Neural crest cell (in vitro differentiated cells): ENCODE results near the gene STAT6. TPM values are rescaled to one million over a fixed set of nuclear protein-coding genes. Genes with fewer than 3 reads are reported as not detected.
A peak's percentile ranks its signal among the peaks of the same experiment; 100 is the strongest.

Experiments
- DNase-seq: peaks from one replicate; pipeline ENCODE4 v3.0.0; 2021; ENCODE audit warnings: low read depth, mixed read lengths, low spot score
- H3K27ac Mint-ChIP-seq: one replicate; pipeline ENCODE4 v1.8.0; 2021; ENCODE audit warnings: mild to moderate bottlenecking, mixed read lengths; ENCODE audit not compliant: unreplicated experiment
- H3K27me3 Mint-ChIP-seq: 2 replicates; pipeline ENCODE4 v1.8.0; 2021; ENCODE audit warnings: low read depth, mild to moderate bottlenecking, mixed read lengths
- H3K36me3 Mint-ChIP-seq: 2 replicates; pipeline ENCODE4 v1.8.0; 2021; ENCODE audit warnings: low read depth, mild to moderate bottlenecking, mixed read lengths
- H3K4me1 Mint-ChIP-seq: 2 replicates; pipeline ENCODE4 v1.8.0; 2021; ENCODE audit warnings: mixed read lengths
- H3K4me3 Mint-ChIP-seq: one replicate; pipeline ENCODE4 v1.8.0; 2021; ENCODE audit warnings: mild to moderate bottlenecking, mixed read lengths
- H3K9me3 Mint-ChIP-seq: 2 replicates; pipeline ENCODE4 v1.8.0; 2021; ENCODE audit warnings: mixed read lengths
- CTCF ChIP-seq: fragments of 200-600 bp; sonication (generic); conservative IDR thresholded peaks from 2 replicates; pipeline ENCODE4 v1.5.0; 2021; ENCODE audit warnings: antibody characterized with exemption, mild to moderate bottlenecking
- total RNA-seq: library from RNA; stranded (reverse); gene quantifications from 2 replicates; pipeline ENCODE4 v1.2.1, GENCODE V29; 2021

The STAT6 gene
- total RNA-seq, 1 donor from 2014 or later: 40.2 TPM

GRCh38 chr12:57088354-57089270, 22.6 kb downstream of the STAT6 start, which contains the start of gene NAB2:
Gene NAB2, plus strand, starts transcription at chr12:57089114. Its CDS starts 158 bp downstream, at chr12:57089272.
- DNase-seq: peak; percentile 83
- Mint-ChIP-seq H3K4me1 (peaks cover 71% of the 10 kb centered on the region), H3K4me3 (peak within 1 kb of the TSS; percentile 98), H3K9me3 (no peaks in the 10 kb centered on the region), H3K36me3 (peaks cover 6% of the 10 kb centered on the region), H3K27ac (peak within 1 kb of the TSS; percentile 98), H3K27me3 (no peaks in the 10 kb centered on the region)
- TF ChIP-seq CTCF: no peak

DNA sequence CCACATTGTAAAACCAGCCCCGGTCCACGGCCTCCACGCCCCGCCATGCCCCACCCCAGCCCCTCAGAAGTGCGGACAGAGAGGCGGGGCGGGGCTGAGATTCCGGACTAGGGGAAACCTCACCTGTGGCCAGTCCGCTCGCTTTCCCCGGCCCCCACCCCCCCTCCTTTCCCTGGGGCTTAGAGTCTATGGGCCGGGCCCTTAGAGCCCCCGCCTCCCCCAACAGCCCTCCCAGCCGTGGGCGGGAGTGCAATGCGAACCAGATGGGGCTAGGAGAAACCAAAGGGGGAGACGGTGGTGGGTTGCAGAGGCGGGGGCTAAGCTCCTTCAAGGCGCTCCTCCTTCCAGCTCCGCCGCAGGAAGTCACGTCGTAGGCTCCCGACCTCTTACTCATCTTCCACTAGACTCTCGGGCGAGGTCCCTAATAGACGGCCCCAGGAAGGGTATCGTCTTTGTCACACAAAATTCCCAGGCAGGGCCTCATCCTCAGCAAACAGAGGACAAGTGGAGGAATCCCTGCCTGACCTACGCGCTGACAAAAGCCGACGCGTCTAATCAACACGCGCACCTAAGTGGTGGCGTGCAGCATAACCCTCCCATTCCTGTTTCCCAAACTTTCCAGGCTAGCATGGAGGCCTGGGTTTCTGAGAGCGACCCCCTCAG, 23.3 kb downstream of the STAT6 start:
- H3K27ac Mint-ChIP-seq: peak overlapping the region; percentile 97
- TF ChIP-seq CTCF: no peak
- peak; percentile 55 for DNase-seq

GRCh38 chr12:57087010-57087690, 24.0 kb downstream of the STAT6 start:
- DNase-seq: no peak
- TF ChIP-seq CTCF: no peak
- Mint-ChIP-seq H3K4me1 (peaks cover 58% of the 10 kb centered on the region), H3K27ac (peak overlapping the region; percentile 97), H3K27me3 (no peaks in the 10 kb centered on the region), H3K36me3 (peaks cover 5% of the 10 kb centered on the region), H3K9me3 (no peaks in the 10 kb centered on the region), H3K4me3 (peak overlapping the region; percentile 95)

More for the DNA sequence above, 23.3 kb downstream of the STAT6 start:
- Mint-ChIP-seq H3K27me3 (no peaks in the 10 kb centered on the region), H3K4me3 (peak overlapping the region; percentile 95), H3K4me1 (peaks cover 65% of the 10 kb centered on the region), H3K36me3 (peaks cover 5% of the 10 kb centered on the region), H3K9me3 (no peaks in the 10 kb centered on the region)

- Mint-ChIP-seq H3K4me3 (peak overlapping the region; percentile 90), H3K36me3 (peaks cover 2% of the 10 kb centered on the region), H3K27me3 (no peaks in the 10 kb centered on the region), H3K4me1 (peaks cover 52% of the 10 kb centered on the region), H3K27ac (peak overlapping the region; percentile 74), H3K9me3 (no peaks in the 10 kb centered on the region)
- DNase-seq: no peak
- peak; percentile 45 for TF ChIP-seq CTCF
These were observed 24.6 kb downstream of the STAT6 start for GRCh38 chr12:57086493-57087009.

DNA sequence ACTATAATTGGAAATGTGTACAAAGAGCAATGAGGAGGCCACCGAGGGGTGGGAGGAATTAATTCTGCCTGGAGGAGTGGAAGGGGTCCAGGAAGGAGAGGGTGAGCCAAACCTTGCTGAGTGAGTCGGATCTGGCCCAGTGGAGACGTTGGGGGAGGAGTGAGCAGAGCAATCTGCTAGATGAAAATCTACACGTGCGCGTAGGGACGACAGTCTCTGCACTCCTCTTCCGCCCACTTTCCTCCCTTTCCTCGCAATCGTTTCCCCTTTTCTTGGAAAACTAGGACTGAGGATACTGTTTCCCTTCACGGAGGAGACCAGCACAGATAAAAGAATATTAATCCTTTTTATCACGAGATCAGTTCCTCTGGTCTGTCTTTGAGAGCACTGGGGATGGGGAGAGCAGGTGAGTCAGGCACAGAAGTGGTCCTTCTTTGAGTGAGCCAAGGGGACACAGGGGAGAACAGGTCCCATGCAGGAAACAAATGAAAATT, 25.1 kb downstream of the STAT6 start:
- Mint-ChIP-seq H3K4me1 (peaks cover 49% of the 10 kb centered on the region), H3K36me3 (peaks cover 2% of the 10 kb centered on the region), H3K27me3 (no peaks in the 10 kb centered on the region), H3K27ac (peak overlapping the region; percentile 92), H3K4me3 (peak overlapping the region; percentile 90), H3K9me3 (no peaks in the 10 kb centered on the region)
- DNase-seq: no peak
- TF ChIP-seq CTCF: no peak
